ENCODE results near the gene SPTBN4.

GRCh38 chr19:40576151-40576584 is 109.4 kb downstream of the SPTBN4 start:
- TF ChIP-seq POLR2AphosphoS5 (IDR thresholded peaks at IDR 0.05; ENCODE audit: low read depth, low read length) (no peak), ELF1 (IDR thresholded peaks at IDR 0.05) (no peak), CTCF (IDR thresholded peaks at IDR 0.05) (no peak), NFIC (IDR thresholded peaks at IDR 0.05; ENCODE audit: borderline replicate concordance) (no peak), RAD21 (IDR thresholded peaks at IDR 0.05; ENCODE audit: low read length) (no peak), SIN3A (IDR thresholded peaks at IDR 0.05; ENCODE audit: borderline replicate concordance, low read depth, low read length) (no peak), SMC3 (IDR thresholded peaks at IDR 0.05; ENCODE audit: low read depth, low read length) (no peak), TEAD4 (IDR thresholded peaks at IDR 0.05; ENCODE audit: borderline replicate concordance, insufficient read depth) (no peak), FOXM1 (IDR thresholded peaks at IDR 0.05; ENCODE audit: low read depth) (no peak), EZH2phosphoT487 (IDR thresholded peaks at IDR 0.05; ENCODE audit: borderline replicate concordance, low read depth) (no peak), RFX5 (IDR thresholded peaks at IDR 0.05; ENCODE audit: low read length) (no peak)
- TF ChIP-seq, protein P1, sequence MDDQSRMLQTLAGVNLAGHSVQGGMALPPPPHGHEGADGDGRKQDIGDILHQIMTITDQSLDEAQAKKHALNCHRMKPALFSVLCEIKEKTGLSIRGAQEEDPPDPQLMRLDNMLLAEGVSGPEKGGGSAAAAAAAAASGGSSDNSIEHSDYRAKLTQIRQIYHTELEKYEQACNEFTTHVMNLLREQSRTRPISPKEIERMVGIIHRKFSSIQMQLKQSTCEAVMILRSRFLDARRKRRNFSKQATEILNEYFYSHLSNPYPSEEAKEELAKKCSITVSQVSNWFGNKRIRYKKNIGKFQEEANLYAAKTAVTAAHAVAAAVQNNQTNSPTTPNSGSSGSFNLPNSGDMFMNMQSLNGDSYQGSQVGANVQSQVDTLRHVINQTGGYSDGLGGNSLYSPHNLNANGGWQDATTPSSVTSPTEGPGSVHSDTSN (IDR thresholded peaks at IDR 0.05), result no peak
